ENCODE measurements around the gene SLC11A2.

- TF ChIP-seq EP300 (IDR thresholded peaks at IDR 0.05) (no peak), CTCF (IDR thresholded peaks at IDR 0.05) (no peak)
Observed at GRCh38 chr12:50934371-50934851, 91.8 kb downstream of the SLC11A2 start.

All from sigmoid colon (tissue), 4 donors.